Activated T-cell treated with anti-CD3 and anti-CD28 coated beads, Interleukin-2, amount 50 U/mL, for 72 hours (primary cell): ENCODE data around the gene GDF7. TPM values are rescaled to one million over a fixed set of nuclear protein-coding genes. Genes with fewer than 3 reads are reported as not detected.
A peak's percentile ranks its signal among the peaks of the same experiment; 100 is the strongest.

Source experiments
- ATAC-seq, 2 donors: fragments of 150-1000 bp; cut with Tn5 transposase; replicated peaks in 1 of 2; 2 replicates each; pipeline ENCODE4 v1.10.0; 2021; ENCODE audit warnings: moderate library complexity in 2 of 2, mild to moderate bottlenecking in 1 of 2
- DNase-seq, 2 donors: peaks; one replicate each; pipeline ENCODE4 v3.0.0; 2021 to 2022; ENCODE audit warnings: mixed read lengths in 1 of 2
- H3K27ac Mint-ChIP-seq: one replicate; pipeline ENCODE4 v1.8.0; 2022; ENCODE audit warnings: mild to moderate bottlenecking, moderate library complexity, mixed read lengths
- H3K27me3 Mint-ChIP-seq: one replicate; pipeline ENCODE4 v1.8.0; 2022; ENCODE audit warnings: low read depth, mixed read lengths
- H3K36me3 Mint-ChIP-seq, 2 donors: one replicate each; pipeline ENCODE4 v1.8.0; 2022; ENCODE audit warnings: mixed read lengths in 2 of 2, mild to moderate bottlenecking in 1 of 2; ENCODE audit not compliant: insufficient read depth in 2 of 2
- H3K4me1 Mint-ChIP-seq: one replicate; pipeline ENCODE4 v1.8.0; 2022; ENCODE audit warnings: low read depth, mixed read lengths
- H3K4me3 Mint-ChIP-seq, 2 donors: one replicate each; pipeline ENCODE4 v1.8.0; 2022; ENCODE audit warnings: mild to moderate bottlenecking in 2 of 2, mixed read lengths in 2 of 2, moderate library complexity in 2 of 2
- H3K9me3 Mint-ChIP-seq, 2 donors: one replicate each; pipeline ENCODE4 v1.8.0; 2022; ENCODE audit warnings: mixed read lengths in 2 of 2
- total RNA-seq, 2 donors: library from RNA; stranded (reverse); gene quantifications; one replicate each; pipeline ENCODE4 v1.2.3, GENCODE V29; 2022

The GDF7 gene
- total RNA-seq, 2 donors from 2014 or later, result 0.07 TPM; not detected in 1

- H3K4me1 Mint-ChIP-seq, result peaks cover 5% of the 10 kb centered on the region
- H3K36me3 Mint-ChIP-seq, result peaks cover 0 to 2% of the 10 kb centered on the region in 2 donors
- DNase-seq (no peak), ATAC-seq (no peak)
- H3K27me3 Mint-ChIP-seq, result no peaks in the 10 kb centered on the region
- no peak overlapping the region for H3K4me3 Mint-ChIP-seq
- H3K27ac Mint-ChIP-seq, result no peak overlapping the region
- H3K9me3 Mint-ChIP-seq, result no peaks in the 10 kb centered on the region
Measured at GRCh38 chr2:20633001-20633400, 33.9 kb upstream of the GDF7 start.

- no peak for DNase-seq
- ATAC-seq, result no peak
- Mint-ChIP-seq H3K36me3 (peaks cover 0 to 2% of the 10 kb centered on the region in 2 donors), H3K27me3 (no peaks in the 10 kb centered on the region), H3K27ac (no peak overlapping the region), H3K4me3 (no peak overlapping the region), H3K9me3 (no peaks in the 10 kb centered on the region), H3K4me1 (peaks cover 5% of the 10 kb centered on the region)
Measured at GRCh38 chr2:20633794-20634506, 33.0 kb upstream of the GDF7 start.

GRCh38 chr2:20634507-20635112 is 32.3 kb upstream of the GDF7 start:
- no peak for DNase-seq
- H3K4me3 Mint-ChIP-seq, result no peak overlapping the region
- ATAC-seq, result no peak
- peaks cover 5% of the 10 kb centered on the region for H3K4me1 Mint-ChIP-seq
- peaks cover 0 to 2% of the 10 kb centered on the region in 2 donors for H3K36me3 Mint-ChIP-seq
- H3K27me3 Mint-ChIP-seq, result no peaks in the 10 kb centered on the region
- H3K27ac Mint-ChIP-seq, result no peak overlapping the region
- no peaks in the 10 kb centered on the region for H3K9me3 Mint-ChIP-seq

GRCh38 chr2:20635113-20635510 is 31.8 kb upstream of the GDF7 start:
- no peaks in the 10 kb centered on the region for H3K27me3 Mint-ChIP-seq

GRCh38 chr2:20635675-20636584 is 31.0 kb upstream of the GDF7 start:
- H3K4me1 Mint-ChIP-seq, result peaks cover 5% of the 10 kb centered on the region
- no peaks in the 10 kb centered on the region for H3K27me3 Mint-ChIP-seq
- H3K4me3 Mint-ChIP-seq, result no peak overlapping the region
- DNase-seq, result peak; percentile 66 to 74
- no peaks in the 10 kb centered on the region for H3K9me3 Mint-ChIP-seq
- peaks cover 0 to 2% of the 10 kb centered on the region in 2 donors for H3K36me3 Mint-ChIP-seq
- ATAC-seq, result peak; percentile 89
- peak overlapping the region; percentile 16 for H3K27ac Mint-ChIP-seq

More at GRCh38 chr2:20635113-20635510, 31.8 kb upstream of the GDF7 start:
- H3K36me3 Mint-ChIP-seq, result peaks cover 0 to 2% of the 10 kb centered on the region in 2 donors
- no peak overlapping the region for H3K27ac Mint-ChIP-seq
- H3K4me3 Mint-ChIP-seq, result no peak overlapping the region
- DNase-seq (no peak), ATAC-seq (no peak)
- H3K9me3 Mint-ChIP-seq, result no peaks in the 10 kb centered on the region
- H3K4me1 Mint-ChIP-seq, result peaks cover 5% of the 10 kb centered on the region

DNA sequence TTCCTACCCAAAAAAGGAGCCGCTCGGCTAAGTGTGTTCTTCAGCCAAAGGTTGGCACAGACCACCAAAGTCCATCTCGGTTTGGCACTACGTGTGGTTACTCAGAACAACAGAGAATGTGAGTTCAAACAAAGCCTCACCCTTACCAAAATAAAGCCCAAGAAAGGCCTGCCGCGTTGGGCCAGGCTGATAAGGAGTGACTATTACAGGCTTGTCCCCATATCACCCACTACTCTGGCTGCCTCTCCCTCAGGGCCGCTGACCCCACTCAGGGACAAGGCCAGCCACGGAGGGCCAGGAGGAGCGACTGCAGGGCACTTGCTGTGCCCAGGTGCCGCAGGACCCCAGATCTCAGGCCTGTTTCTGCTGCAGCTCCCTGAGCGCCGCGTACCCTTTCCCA is 29.8 kb upstream of the GDF7 start:
- Mint-ChIP-seq H3K27me3 (no peaks in the 10 kb centered on the region), H3K4me1 (peaks cover 5% of the 10 kb centered on the region), H3K9me3 (no peaks in the 10 kb centered on the region), H3K27ac (no peak overlapping the region), H3K36me3 (peaks cover 0 to 2% of the 10 kb centered on the region in 2 donors), H3K4me3 (no peak overlapping the region)
- no peak for ATAC-seq
- no peak for DNase-seq

DNA sequence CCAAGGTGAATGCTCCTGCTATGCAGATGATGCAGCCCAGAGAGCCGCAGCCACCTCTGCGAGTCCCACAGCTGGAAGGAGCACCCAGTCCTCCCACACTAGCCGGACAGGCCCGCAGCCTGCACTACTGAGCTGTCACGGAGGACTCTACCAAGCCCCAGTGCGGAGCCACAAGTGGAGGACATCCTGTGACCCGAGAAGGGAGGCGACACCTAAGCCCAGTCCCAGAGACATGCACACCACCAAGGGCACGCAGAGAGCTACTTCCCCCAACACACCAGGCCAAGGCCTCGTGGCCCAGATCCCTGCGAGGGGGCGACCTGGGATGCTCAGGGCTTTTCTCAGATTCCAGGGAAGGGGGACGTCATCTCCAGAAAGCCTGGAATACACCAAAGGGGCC is 28.9 kb upstream of the GDF7 start:
- peaks cover 0 to 2% of the 10 kb centered on the region in 2 donors for H3K36me3 Mint-ChIP-seq
- ATAC-seq, result no peak
- no peak overlapping the region for H3K4me3 Mint-ChIP-seq
- H3K9me3 Mint-ChIP-seq, result no peaks in the 10 kb centered on the region
- DNase-seq, result no peak
- no peak overlapping the region for H3K27ac Mint-ChIP-seq
- H3K4me1 Mint-ChIP-seq, result peaks cover 5% of the 10 kb centered on the region
- no peaks in the 10 kb centered on the region for H3K27me3 Mint-ChIP-seq

- H3K27ac Mint-ChIP-seq, result no peak overlapping the region
- no peak for DNase-seq
- H3K27me3 Mint-ChIP-seq, result no peaks in the 10 kb centered on the region
- peaks cover 4% of the 10 kb centered on the region for H3K4me1 Mint-ChIP-seq
- peaks cover 0 to 2% of the 10 kb centered on the region in 2 donors for H3K36me3 Mint-ChIP-seq
- H3K9me3 Mint-ChIP-seq, result no peaks in the 10 kb centered on the region
- no peak overlapping the region for H3K4me3 Mint-ChIP-seq
- ATAC-seq, result no peak
Measured at GRCh38 chr2:20638646-20639430, 28.1 kb upstream of the GDF7 start.

- no peak for DNase-seq
- H3K27me3 Mint-ChIP-seq, result no peaks in the 10 kb centered on the region
- H3K36me3 Mint-ChIP-seq, result peaks cover 0 to 2% of the 10 kb centered on the region in 2 donors
- H3K9me3 Mint-ChIP-seq, result no peaks in the 10 kb centered on the region
- no peak overlapping the region for H3K4me3 Mint-ChIP-seq
- ATAC-seq, result no peak
- no peak overlapping the region for H3K27ac Mint-ChIP-seq
- H3K4me1 Mint-ChIP-seq, result no peaks in the 10 kb centered on the region
Measured at GRCh38 chr2:20640411-20641122, 26.4 kb upstream of the GDF7 start.

- no peaks in the 10 kb centered on the region for H3K4me1 Mint-ChIP-seq
- H3K4me3 Mint-ChIP-seq, result no peak overlapping the region
- H3K27me3 Mint-ChIP-seq, result no peaks in the 10 kb centered on the region
- DNase-seq (no peak), ATAC-seq (no peak)
- H3K9me3 Mint-ChIP-seq, result no peaks in the 10 kb centered on the region
- H3K36me3 Mint-ChIP-seq, result no peaks in the 10 kb centered on the region
- H3K27ac Mint-ChIP-seq, result no peak overlapping the region
Measured at GRCh38 chr2:20641123-20641985, 25.6 kb upstream of the GDF7 start.

GRCh38 chr2:20642055-20642971 is 24.6 kb upstream of the GDF7 start:
- ATAC-seq (peak; percentile 93 to 97), DNase-seq (peak; percentile 70 to 87)
- Mint-ChIP-seq H3K36me3 (no peaks in the 10 kb centered on the region), H3K27ac (no peak overlapping the region), H3K27me3 (no peaks in the 10 kb centered on the region), H3K9me3 (no peaks in the 10 kb centered on the region), H3K4me1 (no peaks in the 10 kb centered on the region), H3K4me3 (no peak overlapping the region)
